GM21515 (cell line): ENCODE results near the gene HM13.
"Not testable (repeated sequence)": the region's sequence is repeated elsewhere in the genome, so short reads cannot be mapped to it uniquely, and the experiment has no call there.

Experiments used
- ATAC-seq: cut with Tn5 transposase; IDR thresholded peaks from one replicate; pipeline ENCODE4 v1.9.1; 2021; ENCODE audit not compliant: unreplicated experiment

The HM13 gene

DNA sequence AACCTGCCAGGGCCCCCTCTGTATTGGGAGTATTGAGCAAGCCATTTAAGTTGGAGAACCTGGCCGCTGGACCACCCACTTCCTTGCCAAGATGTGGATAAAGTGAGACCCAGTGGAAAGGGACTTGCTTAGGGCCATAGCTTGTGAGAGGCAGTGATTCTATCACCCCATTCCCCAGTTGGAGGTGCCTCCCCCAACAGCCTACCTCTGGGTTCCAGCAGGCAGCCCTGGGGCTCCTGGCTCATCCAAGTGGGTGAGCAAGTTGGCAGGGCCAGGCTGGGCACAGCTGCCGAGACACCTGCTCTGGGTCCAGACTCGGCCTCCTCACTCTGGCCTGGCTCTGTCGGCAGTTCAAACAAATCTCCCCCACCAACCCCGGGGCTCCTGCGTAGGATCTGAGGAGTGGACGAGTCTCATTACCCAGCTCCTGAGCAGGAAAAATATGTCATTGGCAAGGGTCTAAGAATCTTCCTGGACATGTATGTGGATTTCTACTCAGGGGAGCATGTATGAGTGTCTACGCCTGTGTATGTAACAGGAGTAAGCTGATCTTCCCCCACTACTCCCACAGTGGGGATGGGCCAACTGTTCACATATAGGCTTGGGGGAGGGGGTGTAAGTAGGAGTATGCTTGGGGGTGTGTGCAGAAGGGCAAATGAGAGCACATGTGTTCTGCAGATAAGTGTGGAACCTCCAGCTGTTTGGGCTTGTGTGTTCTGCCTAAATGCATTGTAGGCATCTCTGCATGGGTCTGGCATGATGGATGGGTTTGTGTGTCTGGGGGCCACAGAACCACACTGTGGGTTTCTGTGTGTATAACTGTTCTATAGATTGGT is 92.8 kb downstream of the HM13 start:
- no peak for ATAC-seq

GRCh38 chr20:31607640-31608250 is 93.5 kb downstream of the HM13 start:
- no peak for ATAC-seq

- no peak for ATAC-seq
These were observed 94.2 kb downstream of the HM13 start for GRCh38 chr20:31608251-31608945.

DNA sequence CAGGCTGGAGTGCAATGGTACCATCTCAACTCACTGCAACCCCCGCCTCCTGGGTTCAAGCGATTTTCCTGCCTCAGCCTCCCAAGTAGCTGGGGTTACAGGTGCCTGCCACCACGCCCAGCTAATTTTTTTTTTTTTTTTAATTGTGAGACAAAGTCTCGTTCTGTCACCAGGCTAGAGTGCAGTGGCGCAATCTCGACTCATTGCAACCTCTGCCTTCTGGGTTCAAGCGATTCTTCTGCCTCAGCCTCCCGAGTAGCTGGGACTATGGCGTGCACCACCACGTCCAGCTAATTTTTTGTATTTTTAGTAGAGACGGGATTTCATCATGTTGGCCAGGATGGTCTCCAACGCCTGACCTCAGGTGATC is 98.0 kb downstream of the HM13 start:
- ATAC-seq = not testable (repeated sequence)

DNA sequence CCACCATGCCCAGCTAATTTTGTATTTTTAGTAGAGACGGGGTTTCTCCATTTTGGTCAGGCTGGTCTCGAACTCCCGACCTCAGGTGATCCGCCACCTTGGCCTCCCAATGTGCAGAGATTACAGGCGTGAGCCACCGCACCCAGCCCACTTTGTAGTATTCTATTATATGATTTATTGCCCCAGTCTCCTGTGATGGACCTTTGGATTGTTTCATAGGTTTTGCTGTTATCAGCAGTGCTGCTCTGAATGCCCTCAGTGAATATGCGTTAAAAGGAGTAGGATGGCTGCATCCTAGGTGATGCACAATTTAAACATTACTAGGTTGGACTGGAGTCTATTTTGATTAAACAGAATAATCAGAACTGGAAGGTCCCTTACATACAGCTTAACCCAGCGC is 101.2 kb downstream of the HM13 start:
- no peak for ATAC-seq

- ATAC-seq = no peak
These were observed 103.3 kb downstream of the HM13 start for GRCh38 chr20:31617432-31618104.
